ENCODE data around the gene AP3M1.

- TF ChIP-seq CTCF (IDR thresholded peaks at IDR 0.05; ENCODE audit: low read depth, low read length, poor library complexity, severe bottlenecking): no peak
- no peak for TF ChIP-seq EZH2phosphoT487 (IDR thresholded peaks at IDR 0.05; ENCODE audit: borderline replicate concordance, low read length)
Measured at GRCh38 chr10:74165530-74165901, 14.9 kb upstream of the AP3M1 start.
